ENCODE data around the gene ARHGAP22.

ARHGAP22 gene

GRCh38 chr10:48550071-48550691 is 54.7 kb downstream of the ARHGAP22 start:
- no peak for DNase-seq

GRCh38 chr10:48549236-48549635 is 55.6 kb downstream of the ARHGAP22 start:
- DNase-seq, result no peak

GRCh38 chr10:48548531-48549135 is 56.2 kb downstream of the ARHGAP22 start:
- DNase-seq, result no peak

- no peak for DNase-seq
Measured at GRCh38 chr10:48547981-48548380, 56.9 kb downstream of the ARHGAP22 start.

- DNase-seq, result no peak
Measured at GRCh38 chr10:48547061-48547895, 57.6 kb downstream of the ARHGAP22 start.

GRCh38 chr10:48545462-48546145 is 59.3 kb downstream of the ARHGAP22 start:
- DNase-seq, result no peak

GRCh38 chr10:48543182-48543844 is 61.6 kb downstream of the ARHGAP22 start:
- DNase-seq, result no peak

- no peak for DNase-seq
Measured at GRCh38 chr10:48542471-48543181, 62.2 kb downstream of the ARHGAP22 start.

GRCh38 chr10:48541144-48541795 is 63.6 kb downstream of the ARHGAP22 start:
- DNase-seq, result no peak

GRCh38 chr10:48538611-48539010 is 66.3 kb downstream of the ARHGAP22 start:
- no peak for DNase-seq

GRCh38 chr10:48536916-48537890 is 67.7 kb downstream of the ARHGAP22 start:
- no peak for DNase-seq

GRCh38 chr10:48536156-48536500 is 68.7 kb downstream of the ARHGAP22 start:
- no peak for DNase-seq

GRCh38 chr10:48535416-48536155 is 69.3 kb downstream of the ARHGAP22 start:
- no peak for DNase-seq

- no peak for DNase-seq
Measured at GRCh38 chr10:48533951-48534720, 70.7 kb downstream of the ARHGAP22 start.

GRCh38 chr10:48533540-48533939 is 71.3 kb downstream of the ARHGAP22 start:
- DNase-seq, result no peak

GRCh38 chr10:48531486-48531885 is 73.4 kb downstream of the ARHGAP22 start:
- no peak for DNase-seq

GRCh38 chr10:48529331-48529730 is 75.5 kb downstream of the ARHGAP22 start:
- DNase-seq, result no peak

- DNase-seq, result no peak
Measured at GRCh38 chr10:48527756-48528155, 77.1 kb downstream of the ARHGAP22 start.
